Endothelial cell of umbilical vein (primary cell): ENCODE results near the gene TSPAN8. TPM values are rescaled to one million over a fixed set of nuclear protein-coding genes. Genes with fewer than 3 reads are reported as not detected.

Experiments used
- BruUV-seq: library from RNA; stranded (reverse); fragments of 400-500 nt; replicated peaks from 2 replicates; lab custom pipeline; 2021; lab: Mats Ljungman, UMichigan
- CTCF ChIA-PET: fragments of 300-600, 350-600 bp; sonication (Branson Sonifier 250); formaldehyde crosslinking; loops from one replicate; lab custom pipeline; 2021; ENCODE audit warnings: antibody characterized with exemption, inconsistent platforms; lab: Charles Lee
- POLR2A ChIA-PET: fragments of 300-600, 350-600 bp; sonication (Branson Sonifier 250); formaldehyde crosslinking; loops from one replicate; lab custom pipeline; 2021; ENCODE audit warnings: antibody characterized with exemption, inconsistent platforms; lab: Charles Lee
- DNase-seq: peaks from one replicate; pipeline ENCODE4 v3.0.0-alpha.2; 2011; ENCODE audit warnings: low read depth, low spot score
- FAIRE-seq: peaks from 2 replicates; lab custom pipeline; 2011; peaks lifted over from hg19 to GRCh38; lab: Jason Lieb, UNC
- H2AFZ ChIP-seq: 2 replicates; pipeline ENCODE4 v1.6.0; 2012; ENCODE audit warnings: low read depth, low read length, control low read depth, inconsistent platforms
- H3K27ac ChIP-seq: 2 replicates; pipeline ENCODE4 v1.5.1; 2011; ENCODE audit warnings: low read depth, mild to moderate bottlenecking, control low read depth, low read length, moderate library complexity; ENCODE audit not compliant: insufficient read depth
- H3K27me3 ChIP-seq, 2 experiments: 2 replicates each; pipeline versions ENCODE4 v1.6.0 to v1.6.1; 2011; ENCODE audit warnings: low read length in 2 of 2, mixed read lengths in 1 of 2; ENCODE audit not compliant: control insufficient read depth in 2 of 2, insufficient read depth in 2 of 2
- H3K36me3 ChIP-seq, 2 experiments: 2 replicates in 1 of 2; 3 replicates in 1 of 2; pipeline ENCODE4 v1.5.1; 2011; ENCODE audit warnings: low read length in 2 of 2, mild to moderate bottlenecking in 1 of 2, moderate library complexity in 1 of 2; ENCODE audit not compliant: control insufficient read depth in 2 of 2, insufficient read depth in 2 of 2; ENCODE audit errors: extremely low read depth in 1 of 2
- H3K4me1 ChIP-seq: 3 replicates; pipeline ENCODE4 v1.5.1; 2011; ENCODE audit warnings: mild to moderate bottlenecking, low read length; ENCODE audit not compliant: control insufficient read depth, insufficient read depth; ENCODE audit errors: extremely low read depth
- H3K4me2 ChIP-seq: 2 replicates; pipeline ENCODE4 v1.6.1; 2011; ENCODE audit warnings: low read length, control low read depth, mixed read lengths; ENCODE audit not compliant: insufficient read depth
- H3K4me3 ChIP-seq, 3 experiments: fragments of 200-600 bp in 1 of 3; sonication (generic), shearing (Covaris generic) in 1 of 3; replicated peaks in 1 of 3; 2 replicates each; pipeline ENCODE4 v1.5.1; 2011 to 2016; ENCODE audit warnings: control low read depth in 3 of 3, low read length in 3 of 3, mild to moderate bottlenecking in 2 of 3, inconsistent platforms in 1 of 3, low read depth in 1 of 3, moderate library complexity in 1 of 3; ENCODE audit not compliant: insufficient read depth in 1 of 3
- H3K79me2 ChIP-seq: 2 replicates; pipeline ENCODE4 v1.6.0; 2012; ENCODE audit warnings: low read length, inconsistent platforms; ENCODE audit not compliant: control insufficient read depth, insufficient read depth
- H3K9ac ChIP-seq: replicated peaks from 2 replicates; pipeline ENCODE3; 2011; ENCODE audit warnings: low read length, control low read depth; ENCODE audit not compliant: insufficient read depth; ENCODE audit errors: extremely low read depth
- H3K9me1 ChIP-seq: replicated peaks from 3 replicates; pipeline ENCODE4 v1.6.0; 2011; ENCODE audit warnings: mild to moderate bottlenecking, low read length; ENCODE audit not compliant: control insufficient read depth, insufficient read depth; ENCODE audit errors: extremely low read depth
- H3K9me3 ChIP-seq: replicated peaks from 2 replicates; pipeline ENCODE4 v1.5.1; 2012; ENCODE audit warnings: low read length, inconsistent platforms; ENCODE audit not compliant: control insufficient read depth, insufficient read depth
- H4K20me1 ChIP-seq: replicated peaks from 2 replicates; pipeline ENCODE3; 2011; ENCODE audit warnings: mild to moderate bottlenecking, low read length; ENCODE audit not compliant: control insufficient read depth, insufficient read depth; ENCODE audit errors: extremely low read depth
- CTCF ChIP-seq, 2 donors: IDR thresholded peaks; 1 replicate in 1 of 2; 2 replicates in 1 of 2; pipeline ENCODE4 v1.5.1; 2011; ENCODE audit warnings: low read length in 2 of 2, mild to moderate bottlenecking in 2 of 2, moderate library complexity in 2 of 2, control low read depth in 1 of 2, inconsistent platforms in 1 of 2, low read depth in 1 of 2; ENCODE audit not compliant: insufficient read depth in 1 of 2; ENCODE audit errors: extremely low read depth in 1 of 2
- EZH2 ChIP-seq: IDR thresholded peaks from 2 replicates; pipeline ENCODE4 v1.6.1; 2012; ENCODE audit warnings: borderline replicate concordance, low read depth, mild to moderate bottlenecking, moderate library complexity, low read length, inconsistent platforms; ENCODE audit not compliant: severe bottlenecking
- FOS ChIP-seq: IDR thresholded peaks from 2 replicates; pipeline ENCODE4 v1.6.1; 2011; ENCODE audit warnings: mild to moderate bottlenecking, low read length, moderate library complexity, borderline replicate concordance; ENCODE audit not compliant: insufficient read depth
- GATA2 ChIP-seq: IDR thresholded peaks from 2 replicates; pipeline ENCODE4 v1.7.0; 2011; ENCODE audit warnings: low read depth, mild to moderate bottlenecking, moderate library complexity, mixed read lengths, low read length; ENCODE audit not compliant: insufficient read length, insufficient read depth
- JUN ChIP-seq: IDR thresholded peaks from 2 replicates; pipeline ENCODE4 v1.6.1; 2011; ENCODE audit warnings: borderline replicate concordance, low read depth; ENCODE audit not compliant: insufficient read length, insufficient read depth
- MAX ChIP-seq: IDR thresholded peaks from 2 replicates; pipeline ENCODE4 v1.6.1; 2011; ENCODE audit not compliant: insufficient read depth, insufficient read length
- MYC ChIP-seq: IDR thresholded peaks from one replicate; pipeline ENCODE4 v1.6.1; 2011; ENCODE audit warnings: mild to moderate bottlenecking, low read depth, low read length
- POLR2A ChIP-seq: IDR thresholded peaks from 2 replicates; pipeline ENCODE4 v1.6.1; 2012; ENCODE audit warnings: low read depth, mild to moderate bottlenecking, control low read depth, low read length
- POLR2AphosphoS5 ChIP-seq: IDR thresholded peaks from 2 replicates; pipeline ENCODE4 v1.6.1; 2012; ENCODE audit warnings: low read depth, mild to moderate bottlenecking, control low read depth, low read length, moderate library complexity; ENCODE audit not compliant: insufficient read depth
- dilution Hi-C: fragments of 300-500 bp; cut with MboI; formaldehyde crosslinking; loops from one replicate; pipeline ENCODE4 v1.15.0; 2019; ENCODE audit warnings: low sequenced_read_pairs; ENCODE audit not compliant: extremely low pct_ligation_motif_present
- intact Hi-C: fragments of 100-400 bp; cut with micrococcal nuclease; formaldehyde crosslinking; loops from one replicate; pipeline ENCODE4 v1.10.0; 2022
- polyA plus RNA-seq, 4 experiments: library from polyadenylated mRNA; depleted of rRNA in 3 of 4; stranded (reverse) in 3 of 4; unstranded in 1 of 4; fragments of >200 nt; gene quantifications; 2 replicates each; pipeline versions ENCODE4 v1.2.1 to v1.2.3, GENCODE V29; 2011 to 2012; ENCODE audit warnings: missing spikeins in 1 of 4
- total RNA-seq: library from RNA; stranded (reverse); gene quantifications from 2 replicates; pipeline ENCODE4 v1.2.3, GENCODE V29; 2021

Gene TSPAN8
- total and polyA plus RNA-seq, 2 donors (not counting 3 experiments of a cell fraction or from before 2014, with no cell fraction given) = 1.2 to 1.6 TPM

- FAIRE-seq = no peak
Observed at GRCh38 chr12:71155225-71155624, 2.6 kb downstream of the TSPAN8 start.

More at GRCh38 chr12:71155225-71155624, 2.6 kb downstream of the TSPAN8 start:
- no peak overlapping the region for H2AFZ ChIP-seq
- no peaks in the 10 kb centered on the region for H3K9me1 ChIP-seq
- BruUV-seq = no TSS peak
- no peaks in the 10 kb centered on the region for H3K79me2 ChIP-seq
- dilution Hi-C loops = no loop called here
- intact Hi-C loops = no loop called here
- H4K20me1 ChIP-seq = no peaks in the 10 kb centered on the region
- no peak overlapping the region for H3K4me2 ChIP-seq
- H3K4me3 ChIP-seq = no peak overlapping the region
- no peak overlapping the region for H3K27ac ChIP-seq
- DNase-seq = no peak
- TF ChIP-seq POLR2AphosphoS5 (no peak), CTCF (IDR thresholded peaks at IDR 0.05; ENCODE audit: extremely low read depth in 1 of 2, insufficient read depth in 1 of 2, low read depth in 1 of 2, low read length in 2 of 2) (no peak), FOS (no peak), EZH2 (no peak), GATA2 (no peak), MYC (no peak), POLR2A (no peak), JUN (no peak), MAX (no peak)
- no peak overlapping the region for H3K9ac ChIP-seq
- CTCF ChIA-PET = interaction anchor here (0.8 kb wide), 1 partner anchor 15 kb away, joined by 3 read pairs; no protein-coding TSS in a partner anchor
- H3K36me3 ChIP-seq = no peaks in the 10 kb centered on the region
- POLR2A ChIA-PET = no interaction called here
- no peaks in the 10 kb centered on the region for H3K9me3 ChIP-seq
- H3K4me1 ChIP-seq = peaks cover 11% of the 10 kb centered on the region
- no peaks in the 10 kb centered on the region for H3K27me3 ChIP-seq
